NCI-H2227 treated with DMSO at 0.1 percent for 48 hours (cell line): Measurements from ENCODE around the gene MOB1B.
"Not testable (repeated sequence)": the region's sequence is repeated elsewhere in the genome, so short reads cannot be mapped to it uniquely, and the experiment has no call there.

Experiments used
- DNase-seq: peaks from one replicate; lab custom pipeline; 2025; lab: John Stamatoyannopoulos, UW

MOB1B gene

GRCh38 chr4:70956549-70957210 lies 54.5 kb downstream of the MOB1B start:
- DNase-seq: no peak

- DNase-seq: no peak
These were observed 56.5 kb downstream of the MOB1B start for GRCh38 chr4:70958681-70959080.

- no peak for DNase-seq
These were observed 66.9 kb downstream of the MOB1B start for GRCh38 chr4:70969076-70969475.

- DNase-seq: no peak
These were observed 74.1 kb downstream of the MOB1B start for GRCh38 chr4:70976252-70976651.

- DNase-seq: no peak
These were observed 77.4 kb downstream of the MOB1B start for GRCh38 chr4:70979445-70980008.

- DNase-seq: no peak
These were observed 78.0 kb downstream of the MOB1B start for GRCh38 chr4:70980196-70980595.

- no peak for DNase-seq
These were observed 81.9 kb downstream of the MOB1B start for GRCh38 chr4:70984106-70984505.

GRCh38 chr4:70984589-70984988 lies 82.4 kb downstream of the MOB1B start:
- no peak for DNase-seq

- DNase-seq: no peak
These were observed 89.4 kb downstream of the MOB1B start for GRCh38 chr4:70991596-70991995.

- DNase-seq: peak; percentile 34
These were observed 90.3 kb downstream of the MOB1B start for GRCh38 chr4:70992391-70992881.

- peak; percentile 72 for DNase-seq
These were observed 91.3 kb downstream of the MOB1B start, which contains the start of gene DCK for GRCh38 chr4:70993181-70994068. Gene DCK (plus strand): TSS chr4:70993649. CDS start chr4:70993836, 187 bp downstream.

GRCh38 chr4:70994069-70994366 lies 91.8 kb downstream of the MOB1B start:
- DNase-seq: no peak

- no peak for DNase-seq
These were observed 92.4 kb downstream of the MOB1B start for GRCh38 chr4:70994387-70995099.

GRCh38 chr4:70996018-70996360 lies 93.8 kb downstream of the MOB1B start:
- no peak for DNase-seq

GRCh38 chr4:70997036-70997435 lies 94.9 kb downstream of the MOB1B start:
- DNase-seq: no peak

- DNase-seq: no peak
These were observed 95.4 kb downstream of the MOB1B start for GRCh38 chr4:70997546-70997945.

GRCh38 chr4:70999639-71000038 lies 97.5 kb downstream of the MOB1B start:
- DNase-seq: not testable (repeated sequence)

- DNase-seq: not testable (repeated sequence)
These were observed 99.2 kb downstream of the MOB1B start for GRCh38 chr4:71001363-71001762.

GRCh38 chr4:71004281-71004851 lies 102.2 kb downstream of the MOB1B start:
- DNase-seq: no peak

- not testable (repeated sequence) for DNase-seq
These were observed 102.9 kb downstream of the MOB1B start for GRCh38 chr4:71005025-71005424.

- no peak for DNase-seq
These were observed 104.2 kb downstream of the MOB1B start for GRCh38 chr4:71006203-71006907.
